OCI-LY7 (cell line): ENCODE results near the gene AGPAT2. TPM values are rescaled to one million over a fixed set of nuclear protein-coding genes. Genes with fewer than 3 reads are reported as not detected.

ENCODE experiments used
- BruUV-seq: library from RNA; stranded (reverse); fragments of 400-500 nt; replicated peaks from 2 replicates; lab custom pipeline; 2021; lab: Mats Ljungman, UMichigan
- CTCF ChIA-PET: fragments of 300-600 bp; sonication (Branson Sonifier 250); formaldehyde crosslinking; loops from one replicate; lab custom pipeline; 2022; ENCODE audit warnings: antibody characterized with exemption; ENCODE audit not compliant: unreplicated experiment; lab: Charles Lee
- POLR2A ChIA-PET: fragments of 300-600 bp; sonication (Branson Sonifier 250); formaldehyde crosslinking; loops from one replicate; lab custom pipeline; 2022; ENCODE audit warnings: antibody characterized with exemption; lab: Charles Lee
- DNase-seq: peaks from one replicate; pipeline ENCODE4 v3.0.0-alpha.2; 2015; ENCODE audit warnings: low spot score
- H2AFZ ChIP-seq: fragments of 200-600 bp; sonication (generic), shearing (Covaris generic); 2 replicates; pipeline ENCODE4 v1.6.1; 2014; ENCODE audit warnings: mild to moderate bottlenecking, antibody characterized with exemption, low read length, moderate library complexity
- H3K27ac ChIP-seq: fragments of 200-600 bp; sonication (generic); 2 replicates; pipeline ENCODE4 v1.5.1; 2014; ENCODE audit warnings: mixed run types, low read depth, mild to moderate bottlenecking, moderate library complexity, low read length, inconsistent platforms; ENCODE audit not compliant: poor library complexity, severe bottlenecking
- H3K36me3 ChIP-seq: fragments of 200-600 bp; sonication (generic); 2 replicates; pipeline ENCODE4 v1.6.1; 2014; ENCODE audit warnings: mild to moderate bottlenecking, antibody characterized with exemption, low read length, moderate library complexity, mixed read lengths; ENCODE audit not compliant: insufficient read depth
- H3K4me1 ChIP-seq: fragments of 200-600 bp; sonication (generic); 2 replicates; pipeline ENCODE4 v1.5.1; 2014; ENCODE audit warnings: mild to moderate bottlenecking, low read length; ENCODE audit not compliant: insufficient read depth, poor library complexity, severe bottlenecking
- H3K4me2 ChIP-seq: fragments of 200-600 bp; sonication (generic); 2 replicates; pipeline ENCODE4 v1.6.1; 2014; ENCODE audit warnings: mild to moderate bottlenecking, low read length
- H3K4me3 ChIP-seq: fragments of 200-600 bp; sonication (generic); 2 replicates; pipeline ENCODE4 v1.5.1; 2014; ENCODE audit warnings: mild to moderate bottlenecking, low read depth, low read length; ENCODE audit not compliant: poor library complexity, severe bottlenecking
- H3K79me2 ChIP-seq: fragments of 200-600 bp; sonication (generic); 2 replicates; pipeline ENCODE4 v1.6.1; 2016; ENCODE audit warnings: low read depth, mild to moderate bottlenecking, low read length, moderate library complexity, mixed read lengths; ENCODE audit not compliant: insufficient read depth
- H3K9me2 ChIP-seq: fragments of 200-600 bp; sonication (generic); 2 replicates; pipeline ENCODE4 v1.6.1; 2016; ENCODE audit warnings: mild to moderate bottlenecking, low read length, mixed read lengths; ENCODE audit not compliant: insufficient read depth
- H3K9me3 ChIP-seq: fragments of 200-600 bp; sonication (generic); 2 replicates; pipeline ENCODE4 v1.6.1; 2014; ENCODE audit warnings: mild to moderate bottlenecking, mixed run types, low read length, mixed read lengths
- H4K20me1 ChIP-seq: fragments of 200-600 bp; sonication (generic); 2 replicates; pipeline ENCODE4 v1.6.1; 2014; ENCODE audit warnings: mild to moderate bottlenecking, antibody characterized with exemption, low read length, moderate library complexity, mixed read lengths; ENCODE audit not compliant: insufficient read depth
- CTCF ChIP-seq: fragments of 200-600 bp; sonication (generic); conservative IDR thresholded peaks from 2 replicates; pipeline ENCODE4 v1.5.1; 2014; ENCODE audit warnings: mild to moderate bottlenecking, antibody characterized with exemption, low read length, moderate library complexity, mixed read lengths
- EZH2phosphoT487 ChIP-seq: fragments of 200-600 bp; sonication (generic); IDR thresholded peaks from 2 replicates; pipeline ENCODE4 v1.6.1; 2018; ENCODE audit warnings: low read depth, borderline replicate concordance, mild to moderate bottlenecking, mixed run types, antibody characterized with exemption, low read length, moderate library complexity, mixed read lengths
- intact Hi-C: fragments of 100-400 bp; cut with micrococcal nuclease; formaldehyde crosslinking; loops from one replicate; pipeline ENCODE4 v1.10.0; 2022; ENCODE audit not compliant: unreplicated experiment
- total RNA-seq, 2 experiments: library from RNA; depleted of rRNA in 1 of 2; stranded (reverse); fragments of >200 nt in 1 of 2; shearing (Covaris generic) in 1 of 2; gene quantifications; 2 replicates each; pipeline ENCODE4 v1.2.3, GENCODE V29; 2014 to 2022

The AGPAT2 gene
- total RNA-seq, 2 experiments from 2014 or later, result 18.3 to 20.8 TPM

GRCh38 chr9:136688274-136689107 lies 1.2 kb upstream of the AGPAT2 start:
- no peaks in the 10 kb centered on the region for H3K9me3 ChIP-seq
- no peaks in the 10 kb centered on the region for H3K9me2 ChIP-seq
- ChIA-PET POLR2A (no interaction called here), CTCF (no interaction called here)
- H3K4me3 ChIP-seq, result no peak overlapping the region
- BruUV-seq, result no TSS peak
- TF ChIP-seq EZH2phosphoT487 (no peak), CTCF (no peak)
- no peaks in the 10 kb centered on the region; the same call in 1 of the 2 replicates for H4K20me1 ChIP-seq
- intact Hi-C loops, result no loop called here
- H3K79me2 ChIP-seq, result no peaks in the 10 kb centered on the region
- H3K4me1 ChIP-seq, result peaks cover 13% of the 10 kb centered on the region
- H2AFZ ChIP-seq, result no peak overlapping the region
- DNase-seq, result no peak
- H3K36me3 ChIP-seq, result no peaks in the 10 kb centered on the region
- H3K27ac ChIP-seq, result no peak overlapping the region
- no peak overlapping the region for H3K4me2 ChIP-seq

GRCh38 chr9:136687721-136688223 lies 515 bp upstream of the AGPAT2 start:
- H3K4me3 ChIP-seq, result no peak overlapping the region
- CTCF ChIA-PET, result no interaction called here
- TF ChIP-seq EZH2phosphoT487, result no peak
- no peak for TF ChIP-seq CTCF
- no peak overlapping the region; the same call in 1 of the 2 replicates for H3K4me2 ChIP-seq
- POLR2A ChIA-PET, result no interaction called here
- H3K79me2 ChIP-seq, result no peaks in the 10 kb centered on the region
- peaks cover 13% of the 10 kb centered on the region for H3K4me1 ChIP-seq
- no peak for DNase-seq
- H3K9me3 ChIP-seq, result no peaks in the 10 kb centered on the region
- no peak overlapping the region for H3K27ac ChIP-seq
- no peaks in the 10 kb centered on the region for H3K9me2 ChIP-seq
- H2AFZ ChIP-seq, result no peak overlapping the region
- H3K36me3 ChIP-seq, result no peaks in the 10 kb centered on the region
- no TSS peak for BruUV-seq
- intact Hi-C loops, result no loop called here
- no peaks in the 10 kb centered on the region; the same call in 1 of the 2 replicates for H4K20me1 ChIP-seq

GRCh38 chr9:136686534-136686793 lies 793 bp downstream of the AGPAT2 start:
- Histone ChIP-seq H3K4me3 (peak overlapping the region; percentile 83), H4K20me1 (no peaks in the 10 kb centered on the region; the same call in 1 of the 2 replicates), H3K36me3 (no peaks in the 10 kb centered on the region), H2AFZ (peak overlapping the region; percentile 71; the same call in 1 of the 2 replicates), H3K9me2 (no peaks in the 10 kb centered on the region), H3K27ac (peak overlapping the region; percentile 32), H3K79me2 (no peaks in the 10 kb centered on the region), H3K4me2 (peak overlapping the region; percentile 88), H3K4me1 (peaks cover 13% of the 10 kb centered on the region), H3K9me3 (no peaks in the 10 kb centered on the region)
- no TSS peak for BruUV-seq
- ChIA-PET CTCF (interaction anchor here (0.6 kb wide), 1 partner anchor 43 kb away, joined by 5 read pairs; no protein-coding TSS in a partner anchor), POLR2A (interaction anchor here (0.6 kb wide), 1 partner anchor 12 kb away, joined by 3 read pairs; no protein-coding TSS in a partner anchor)
- no peak for DNase-seq
- intact Hi-C loops, result no loop called here
- TF ChIP-seq EZH2phosphoT487 (no peak), CTCF (no peak)
